ENCODE data around the gene SLC49A4.
A peak's percentile ranks its signal among the peaks of the same experiment; 100 is the strongest.

Gene SLC49A4

GRCh38 chr3:122898298-122898697, 103.4 kb downstream of the SLC49A4 start:
- no peak for TF ChIP-seq CTCF (IDR thresholded peaks at IDR 0.05; ENCODE audit: insufficient read depth, low read depth, low read length, missing control alignments)
- no peak overlapping the region for H3K4me3 ChIP-seq (ENCODE audit: low read length)
- DNase-seq (ENCODE audit: low read depth): peak; percentile 66

DNA sequence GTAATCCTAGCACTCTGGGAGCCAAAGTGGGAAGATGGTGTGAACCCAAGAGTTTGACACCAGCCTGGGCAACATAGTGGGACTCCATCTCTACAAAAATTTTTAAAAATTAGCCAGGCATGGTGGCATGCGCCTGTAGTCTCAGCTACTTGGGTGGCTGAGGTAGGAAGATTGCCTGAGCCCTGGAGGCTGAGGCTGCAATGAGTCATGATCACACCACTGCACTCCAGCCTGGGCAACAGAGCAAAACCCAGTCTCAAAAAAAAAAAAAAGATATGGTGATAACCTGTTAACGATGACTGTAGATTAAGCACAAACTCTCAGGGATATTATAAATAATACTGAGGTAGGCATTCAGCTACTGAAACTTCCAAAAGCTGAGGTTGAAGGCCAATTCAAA, 107.5 kb downstream of the SLC49A4 start:
- no peak for TF ChIP-seq CTCF (IDR thresholded peaks at IDR 0.05; ENCODE audit: insufficient read depth, low read depth, low read length, missing control alignments)
- peak; percentile 77 for DNase-seq (ENCODE audit: low read depth)
- no peak overlapping the region for H3K4me3 ChIP-seq (ENCODE audit: low read length)

DNA sequence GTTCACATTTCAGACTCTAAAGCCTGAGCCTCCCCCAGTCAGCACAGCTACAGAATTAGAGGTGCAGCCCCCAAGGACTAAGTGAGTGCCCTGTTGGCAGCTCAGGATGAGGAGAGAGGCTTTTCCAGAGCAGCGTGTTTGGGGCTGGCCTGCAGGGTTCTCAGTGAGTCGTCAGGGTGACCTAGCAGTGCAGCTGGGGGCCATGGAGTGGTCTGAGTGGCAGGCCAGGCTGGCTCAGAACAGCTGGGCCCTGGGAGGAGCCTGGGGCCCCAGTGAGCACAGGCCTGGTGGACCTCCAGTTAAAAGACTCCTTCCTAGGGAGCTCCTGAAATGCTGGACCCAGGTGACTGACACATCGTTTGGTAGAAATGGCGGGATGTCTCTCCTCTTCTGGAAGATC, 108.3 kb downstream of the SLC49A4 start:
- no peak for TF ChIP-seq CTCF (IDR thresholded peaks at IDR 0.05; ENCODE audit: insufficient read depth, low read depth, low read length, missing control alignments)
- H3K4me3 ChIP-seq (ENCODE audit: low read length): no peak overlapping the region
- no peak for DNase-seq (ENCODE audit: low read depth)

GRCh38 chr3:122907471-122907870, 112.6 kb downstream of the SLC49A4 start:
- no peak overlapping the region for H3K4me3 ChIP-seq (ENCODE audit: low read length)
- DNase-seq (ENCODE audit: low read depth): no peak
- no peak for TF ChIP-seq CTCF (IDR thresholded peaks at IDR 0.05; ENCODE audit: insufficient read depth, low read depth, low read length, missing control alignments)

GRCh38 chr3:122908251-122908650, 113.4 kb downstream of the SLC49A4 start:
- DNase-seq (ENCODE audit: low read depth): no peak
- no peak for TF ChIP-seq CTCF (IDR thresholded peaks at IDR 0.05; ENCODE audit: insufficient read depth, low read depth, low read length, missing control alignments)
- no peak overlapping the region for H3K4me3 ChIP-seq (ENCODE audit: low read length)

- no peak for DNase-seq (ENCODE audit: low read depth)
Measured at GRCh38 chr3:122911901-122912300, 117.0 kb downstream of the SLC49A4 start.

More at GRCh38 chr3:122911901-122912300, 117.0 kb downstream of the SLC49A4 start:
- no peak for TF ChIP-seq CTCF (IDR thresholded peaks at IDR 0.05; ENCODE audit: insufficient read depth, low read depth, low read length, missing control alignments)
- no peak overlapping the region for H3K4me3 ChIP-seq (ENCODE audit: low read length)
